Right renal cortex interstitium (tissue), 3 donors: Measurements from ENCODE around the gene ZNF212. TPM values are rescaled to one million over a fixed set of nuclear protein-coding genes. Genes with fewer than 3 reads are reported as not detected.
"Not testable (repeated sequence)": the region's sequence is repeated elsewhere in the genome, so short reads cannot be mapped to it uniquely, and the experiment has no call there.

ENCODE experiments used
- DNase-seq, 3 donors: peaks; one replicate each; pipeline ENCODE4 v3.0.0-alpha.2; 2013; ENCODE audit warnings: low read depth in 3 of 3, low spot score in 2 of 3
- polyA plus RNA-seq, 3 donors: library from polyadenylated mRNA; unstranded; fragments of 120-200 nt; gene quantifications; one replicate each; pipeline ENCODE4 v1.2.1, GENCODE V29; 2013; ENCODE audit not compliant: insufficient read length in 3 of 3

The ZNF212 gene
- polyA plus RNA-seq, 3 donors: 15.5 to 17.0 (median 16.5) TPM

- not testable (repeated sequence) for DNase-seq
Observed at GRCh38 chr7:149251518-149251917, 12.1 kb downstream of the ZNF212 start.

- no peak for DNase-seq
Observed at GRCh38 chr7:149252378-149252777, 12.9 kb downstream of the ZNF212 start.

GRCh38 chr7:149253665-149254064, 14.2 kb downstream of the ZNF212 start:
- DNase-seq: no peak

GRCh38 chr7:149254181-149254858, 14.9 kb downstream of the ZNF212 start:
- no peak for DNase-seq

GRCh38 chr7:149255174-149255573, 15.7 kb downstream of the ZNF212 start:
- no peak for DNase-seq

GRCh38 chr7:149256568-149256967, 17.1 kb downstream of the ZNF212 start:
- DNase-seq: no peak

- DNase-seq: no peak
Observed at GRCh38 chr7:149257146-149257545, 17.7 kb downstream of the ZNF212 start.

- DNase-seq: peak in 1 of 3 donors; percentile 12
Observed at GRCh38 chr7:149261316-149261828, 21.9 kb downstream of the ZNF212 start.

GRCh38 chr7:149261829-149262617, 22.6 kb downstream of the ZNF212 start, which contains the start of gene ZNF783:
Gene ZNF783, plus strand, starts transcription at chr7:149262196. Its CDS starts 138 bp downstream, at chr7:149262334.
- DNase-seq: peak in 2 of 3 donors; percentile 66 to 79

GRCh38 chr7:149266451-149266850, 27.0 kb downstream of the ZNF212 start:
- no peak for DNase-seq

- DNase-seq: no peak
Observed at GRCh38 chr7:149267733-149268132, 28.3 kb downstream of the ZNF212 start.

- DNase-seq: not testable (repeated sequence)
Observed at GRCh38 chr7:149274424-149274823, 35.0 kb downstream of the ZNF212 start.

GRCh38 chr7:149277871-149278270, 38.4 kb downstream of the ZNF212 start:
- DNase-seq: no peak

- DNase-seq: no peak
Observed at GRCh38 chr7:149278396-149278795, 38.9 kb downstream of the ZNF212 start.

GRCh38 chr7:149279111-149279743, 39.8 kb downstream of the ZNF212 start:
- no peak for DNase-seq

GRCh38 chr7:149280151-149280550, 40.7 kb downstream of the ZNF212 start:
- DNase-seq: no peak

- no peak for DNase-seq
Observed at GRCh38 chr7:149280661-149281507, 41.4 kb downstream of the ZNF212 start.

- no peak for DNase-seq
Observed at GRCh38 chr7:149281508-149282330, 42.3 kb downstream of the ZNF212 start.

- no peak for DNase-seq
Observed at GRCh38 chr7:149282331-149282655, 42.8 kb downstream of the ZNF212 start.

GRCh38 chr7:149283321-149283720, 43.9 kb downstream of the ZNF212 start:
- no peak for DNase-seq
